ENCODE data around the gene AGPAT2. TPM values are rescaled to one million over a fixed set of nuclear protein-coding genes. Genes with fewer than 3 reads are reported as not detected.

The AGPAT2 gene
- total RNA-seq, 4 donors from 2014 or later = 66.2 to 80.6 (median 75.8) TPM

DNA sequence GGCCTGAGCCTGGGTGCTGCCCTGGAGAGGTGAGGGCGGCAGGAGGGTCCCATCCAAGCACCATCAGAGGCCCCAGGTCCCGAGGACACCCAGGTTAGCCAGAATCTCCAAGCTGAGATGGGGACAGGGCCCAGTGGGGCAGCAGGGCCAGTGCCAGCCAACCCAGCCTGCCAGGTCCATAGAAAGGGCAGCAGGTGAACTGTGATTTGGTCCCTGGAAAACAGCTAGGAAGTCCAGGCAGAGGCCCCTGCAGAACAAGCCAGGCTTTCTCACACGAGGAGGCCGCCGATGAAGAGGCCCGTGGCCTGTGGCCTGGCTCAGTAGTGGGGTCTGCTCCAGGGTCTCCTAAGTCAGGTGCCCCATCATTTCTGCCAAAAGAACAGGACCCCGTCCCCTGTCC is 2.0 kb downstream of the AGPAT2 start:
- intact Hi-C loops (cut with DNase I) = no loop called here

DNA sequence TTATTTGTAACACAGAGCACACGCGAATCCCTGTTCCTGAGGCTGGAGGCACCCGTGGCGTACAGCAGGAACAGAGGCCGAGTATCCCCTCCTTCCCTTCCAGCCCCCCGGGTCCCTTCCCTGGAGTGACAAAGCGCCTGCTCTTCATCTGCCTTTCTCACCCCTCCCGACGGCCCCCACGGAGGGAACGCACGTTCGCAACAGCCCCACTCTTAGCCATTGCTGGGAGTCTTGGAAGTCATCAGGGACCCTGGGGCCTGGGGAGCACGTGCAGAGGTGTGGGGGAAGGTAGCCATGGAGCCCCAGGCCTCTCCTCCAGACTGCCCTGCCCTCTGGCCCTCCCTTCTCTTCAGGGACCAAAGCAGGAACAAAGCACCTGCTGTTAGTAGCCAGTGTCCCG is 2.5 kb downstream of the AGPAT2 start:
- no peak overlapping the region for H3K4me3 ChIP-seq
- H3K27me3 ChIP-seq = no peaks in the 10 kb centered on the region
- peaks cover 0 to 37% (median 0%) of the 10 kb centered on the region in 3 donors for H3K36me3 ChIP-seq
- WGBS, 2 donors = 88% methylated on average over 11 of the region's 15 CpGs; no CpG with 5 or more reads in 1 of the 2 donors
- H3K4me1 ChIP-seq = peaks cover 22 to 70% (median 33%) of the 10 kb centered on the region in 3 donors
- H3K27ac ChIP-seq = no peak overlapping the region
- H3K9me3 ChIP-seq = no peaks in the 10 kb centered on the region
- intact Hi-C loops (cut with DNase I) = no loop called here
- no peak for TF ChIP-seq POLR2A (IDR thresholded peaks at IDR 0.05)
- TF ChIP-seq, protein P1, sequence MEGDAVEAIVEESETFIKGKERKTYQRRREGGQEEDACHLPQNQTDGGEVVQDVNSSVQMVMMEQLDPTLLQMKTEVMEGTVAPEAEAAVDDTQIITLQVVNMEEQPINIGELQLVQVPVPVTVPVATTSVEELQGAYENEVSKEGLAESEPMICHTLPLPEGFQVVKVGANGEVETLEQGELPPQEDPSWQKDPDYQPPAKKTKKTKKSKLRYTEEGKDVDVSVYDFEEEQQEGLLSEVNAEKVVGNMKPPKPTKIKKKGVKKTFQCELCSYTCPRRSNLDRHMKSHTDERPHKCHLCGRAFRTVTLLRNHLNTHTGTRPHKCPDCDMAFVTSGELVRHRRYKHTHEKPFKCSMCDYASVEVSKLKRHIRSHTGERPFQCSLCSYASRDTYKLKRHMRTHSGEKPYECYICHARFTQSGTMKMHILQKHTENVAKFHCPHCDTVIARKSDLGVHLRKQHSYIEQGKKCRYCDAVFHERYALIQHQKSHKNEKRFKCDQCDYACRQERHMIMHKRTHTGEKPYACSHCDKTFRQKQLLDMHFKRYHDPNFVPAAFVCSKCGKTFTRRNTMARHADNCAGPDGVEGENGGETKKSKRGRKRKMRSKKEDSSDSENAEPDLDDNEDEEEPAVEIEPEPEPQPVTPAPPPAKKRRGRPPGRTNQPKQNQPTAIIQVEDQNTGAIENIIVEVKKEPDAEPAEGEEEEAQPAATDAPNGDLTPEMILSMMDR (IDR thresholded peaks at IDR 0.05) = no peak
- no peak for DNase-seq

More for the DNA sequence above, 2.0 kb downstream of the AGPAT2 start:
- Histone ChIP-seq H3K27ac (no peak overlapping the region), H3K36me3 (peaks cover 0 to 37% (median 0%) of the 10 kb centered on the region in 3 donors), H3K4me3 (peak overlapping the region in 3 of 4 donors; percentile 63 to 96 (median 91)), H3K4me1 (peaks cover 21 to 70% (median 33%) of the 10 kb centered on the region in 3 donors), H3K27me3 (no peaks in the 10 kb centered on the region), H3K9me3 (no peaks in the 10 kb centered on the region)
- no peak for DNase-seq
- 96 to 100% methylated on average over 3 to 4 of the region's 7 CpGs for WGBS, 2 donors
- TF ChIP-seq, protein P1 (IDR thresholded peaks at IDR 0.05) = no peak
- no peak for TF ChIP-seq POLR2A (IDR thresholded peaks at IDR 0.05)

DNA sequence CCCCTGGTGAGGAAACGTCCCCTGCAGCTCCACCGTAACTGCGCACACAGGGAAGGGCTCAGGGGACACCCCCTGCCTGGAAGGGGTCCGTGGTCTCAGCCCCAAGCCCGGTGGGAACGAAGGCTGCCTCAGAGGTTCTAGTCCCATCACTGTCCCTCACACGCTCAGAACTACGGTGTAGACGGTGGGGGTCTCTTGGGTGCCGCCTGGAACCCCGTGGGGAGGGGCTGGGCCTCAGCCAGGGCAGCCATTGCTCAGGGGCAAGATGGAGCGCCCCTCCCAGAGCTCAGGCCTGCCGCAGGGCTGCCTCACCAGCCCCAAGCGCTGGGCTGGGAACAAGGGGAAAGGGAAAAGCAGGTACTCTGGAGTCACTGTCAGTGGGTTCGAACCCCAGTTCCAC is 2.9 kb downstream of the AGPAT2 start:
- H3K36me3 ChIP-seq = peaks cover 0 to 37% (median 0%) of the 10 kb centered on the region in 3 donors
- H3K4me3 ChIP-seq = no peak overlapping the region
- intact Hi-C loops (cut with DNase I) = no loop called here
- WGBS, 2 donors = 85% methylated on average over 7 of the region's 15 CpGs; no CpG with 5 or more reads in 1 of the 2 donors
- H3K9me3 ChIP-seq = no peaks in the 10 kb centered on the region
- DNase-seq = no peak
- H3K27ac ChIP-seq = no peak overlapping the region
- no peak for TF ChIP-seq POLR2A (IDR thresholded peaks at IDR 0.05)
- TF ChIP-seq, protein P1 (IDR thresholded peaks at IDR 0.05) = no peak
- peaks cover 27 to 70% (median 33%) of the 10 kb centered on the region in 3 donors for H3K4me1 ChIP-seq
- no peaks in the 10 kb centered on the region for H3K27me3 ChIP-seq

DNA sequence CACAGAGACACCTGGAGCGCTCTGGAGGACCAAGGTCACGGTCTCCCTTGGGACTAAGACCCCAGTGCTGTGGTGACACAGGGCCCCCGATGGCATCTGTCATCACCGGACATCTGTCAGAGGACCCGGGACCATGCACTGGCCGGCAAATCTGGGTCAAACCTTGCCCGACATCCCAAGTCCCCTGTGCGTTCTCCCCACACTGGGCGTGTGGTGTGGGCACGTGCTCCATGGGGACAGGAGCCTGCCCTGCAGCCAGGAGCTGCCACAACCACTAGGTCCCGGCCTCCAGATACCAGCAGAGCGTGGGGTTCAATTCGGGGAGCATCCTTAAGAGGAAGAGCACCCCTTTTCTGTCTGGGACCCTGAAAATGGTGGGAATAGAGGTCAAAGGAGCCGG is 3.5 kb downstream of the AGPAT2 start:
- Histone ChIP-seq H3K4me3 (no peak overlapping the region), H3K27me3 (no peaks in the 10 kb centered on the region), H3K27ac (no peak overlapping the region), H3K9me3 (no peaks in the 10 kb centered on the region), H3K4me1 (peaks cover 30 to 70% (median 33%) of the 10 kb centered on the region in 3 donors), H3K36me3 (peaks cover 0 to 37% (median 0%) of the 10 kb centered on the region in 3 donors)
- intact Hi-C loops (cut with DNase I) = no loop called here
- no peak for DNase-seq
- WGBS, 2 donors = 88 to 94% methylated on average over 2 to 4 of the region's 14 CpGs
- TF ChIP-seq, protein P1 (IDR thresholded peaks at IDR 0.05) = no peak
- no peak for TF ChIP-seq POLR2A (IDR thresholded peaks at IDR 0.05)

DNA sequence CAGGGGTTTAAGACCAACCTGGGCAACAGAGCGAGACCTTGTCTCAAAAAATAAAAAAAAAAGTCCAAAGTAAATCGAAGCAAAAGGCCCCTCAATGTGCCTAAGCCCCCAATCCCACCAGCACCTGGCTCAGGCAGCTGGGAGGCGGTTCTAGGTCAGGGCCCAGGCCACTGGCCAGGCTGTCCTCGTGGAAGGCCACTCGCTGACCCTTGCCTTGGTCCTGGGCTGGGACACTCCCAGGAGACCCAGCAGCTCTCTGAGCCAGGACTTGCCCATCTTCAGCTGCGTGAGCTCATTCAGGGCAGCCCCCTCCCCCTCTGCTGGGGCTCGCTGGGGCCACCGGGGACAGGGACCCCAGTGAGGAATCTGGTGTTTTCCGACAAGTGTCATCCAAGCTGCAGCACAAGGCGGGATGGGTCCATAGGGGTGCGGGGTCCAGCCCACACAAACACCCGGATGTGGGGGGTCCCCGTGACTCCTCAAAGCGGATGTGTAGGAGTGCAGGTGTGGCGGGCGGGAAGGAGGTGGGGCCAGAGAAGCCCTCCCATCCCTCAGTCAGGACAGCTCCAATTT is 4.0 kb downstream of the AGPAT2 start:
- peaks cover 0 to 37% (median 0%) of the 10 kb centered on the region in 3 donors for H3K36me3 ChIP-seq
- no peaks in the 10 kb centered on the region for H3K9me3 ChIP-seq
- no peak for DNase-seq
- intact Hi-C loops (cut with DNase I) = no loop called here
- 80 to 91% methylated on average over 7 to 12 of the region's 16 CpGs for WGBS, 2 donors
- no peaks in the 10 kb centered on the region for H3K27me3 ChIP-seq
- peaks cover 30 to 66% (median 32%) of the 10 kb centered on the region in 3 donors for H3K4me1 ChIP-seq
- no peak overlapping the region for H3K27ac ChIP-seq
- no peak overlapping the region for H3K4me3 ChIP-seq
- no peak for TF ChIP-seq POLR2A (IDR thresholded peaks at IDR 0.05)
- TF ChIP-seq, protein P1 (IDR thresholded peaks at IDR 0.05) = no peak
